GM08714 (cell line): ENCODE results near the gene ALOX5AP.

Experiments
- H3K4me3 ChIP-seq: fragments of 200-500 bp; sonication (Bioruptor generic); 2 replicates; pipeline ENCODE4 v1.5.1; 2014; ENCODE audit warnings: mild to moderate bottlenecking, low read length, inconsistent platforms
- ZNF274 ChIP-seq: IDR thresholded peaks from 2 replicates; pipeline ENCODE4 v1.6.1; 2012; ENCODE audit warnings: mild to moderate bottlenecking, low read depth, low read length

Gene ALOX5AP

DNA sequence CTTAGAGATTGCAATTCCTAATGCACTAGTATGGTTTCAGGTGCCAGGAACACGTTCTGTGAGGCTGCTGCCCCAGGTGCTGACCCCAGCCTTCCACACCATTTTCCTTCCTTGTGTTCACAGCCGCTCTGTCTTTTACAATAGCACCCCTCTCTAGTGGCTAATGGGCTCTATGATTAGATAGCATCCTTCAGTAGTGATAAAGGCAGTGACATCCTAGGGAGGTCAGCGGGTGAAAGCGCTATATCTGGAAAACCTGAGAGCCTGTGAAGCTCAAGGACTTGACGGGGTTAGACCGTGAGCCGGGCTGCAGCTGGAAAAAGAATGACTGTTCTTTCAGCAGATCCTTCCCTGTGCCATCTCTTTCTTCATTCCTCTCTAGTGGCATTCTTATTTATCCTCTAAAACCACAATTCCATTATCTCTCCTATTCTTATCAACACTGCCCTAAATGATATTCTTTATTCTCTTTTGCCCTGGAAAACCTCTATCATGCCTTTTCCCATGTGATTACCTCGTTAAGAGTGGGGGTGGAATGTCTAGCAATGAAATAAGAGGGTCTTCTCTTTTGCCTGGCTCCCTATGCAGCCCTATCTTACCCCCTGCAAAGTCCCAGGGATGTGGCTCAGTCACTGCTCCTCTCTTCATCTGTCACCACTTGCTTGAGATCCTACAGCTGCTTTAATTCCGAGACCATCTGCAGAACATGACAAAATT is 21.8 kb downstream of the ALOX5AP start:
- no peak for TF ChIP-seq ZNF274
- H3K4me3 ChIP-seq: no peak overlapping the region

DNA sequence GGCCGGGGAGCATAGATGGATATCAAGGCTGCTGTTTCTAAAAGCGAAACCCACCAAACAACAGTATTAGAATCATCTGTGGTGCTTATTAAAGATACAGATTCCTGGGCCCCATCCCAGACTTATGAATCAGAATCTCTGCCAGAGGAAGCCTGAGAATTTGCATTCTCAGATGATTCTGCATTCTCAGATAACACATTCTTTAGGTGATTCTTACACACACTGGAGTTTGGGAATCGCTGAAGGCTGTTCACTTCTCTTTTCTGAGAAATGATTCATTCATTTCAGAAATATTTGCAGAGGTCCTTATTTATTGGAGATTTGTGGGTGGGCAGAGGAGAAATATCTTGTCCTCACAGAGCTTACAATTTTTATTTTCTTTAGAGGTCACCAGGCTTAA is 24.4 kb downstream of the ALOX5AP start:
- H3K4me3 ChIP-seq: no peak overlapping the region
- no peak for TF ChIP-seq ZNF274

DNA sequence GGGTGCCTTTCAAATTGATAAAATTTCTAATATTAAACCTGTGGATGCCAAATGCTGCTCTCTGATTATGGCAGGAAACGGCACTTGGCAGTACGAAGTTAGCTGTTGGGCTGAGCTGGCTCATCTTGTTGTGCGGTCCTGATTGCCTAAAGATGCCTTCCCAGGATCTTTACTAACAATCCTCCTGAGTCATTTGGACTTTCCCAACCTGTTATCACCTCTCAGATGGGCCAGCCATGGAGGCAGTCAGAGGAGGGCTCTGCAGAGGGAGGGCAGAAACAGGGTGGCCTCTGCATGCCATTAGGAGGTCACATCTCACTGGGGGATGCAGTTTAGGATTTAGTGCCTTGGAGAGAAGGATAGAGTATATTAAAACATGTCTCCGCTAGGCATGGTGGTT is 27.3 kb downstream of the ALOX5AP start:
- no peak overlapping the region for H3K4me3 ChIP-seq
- TF ChIP-seq ZNF274: no peak

DNA sequence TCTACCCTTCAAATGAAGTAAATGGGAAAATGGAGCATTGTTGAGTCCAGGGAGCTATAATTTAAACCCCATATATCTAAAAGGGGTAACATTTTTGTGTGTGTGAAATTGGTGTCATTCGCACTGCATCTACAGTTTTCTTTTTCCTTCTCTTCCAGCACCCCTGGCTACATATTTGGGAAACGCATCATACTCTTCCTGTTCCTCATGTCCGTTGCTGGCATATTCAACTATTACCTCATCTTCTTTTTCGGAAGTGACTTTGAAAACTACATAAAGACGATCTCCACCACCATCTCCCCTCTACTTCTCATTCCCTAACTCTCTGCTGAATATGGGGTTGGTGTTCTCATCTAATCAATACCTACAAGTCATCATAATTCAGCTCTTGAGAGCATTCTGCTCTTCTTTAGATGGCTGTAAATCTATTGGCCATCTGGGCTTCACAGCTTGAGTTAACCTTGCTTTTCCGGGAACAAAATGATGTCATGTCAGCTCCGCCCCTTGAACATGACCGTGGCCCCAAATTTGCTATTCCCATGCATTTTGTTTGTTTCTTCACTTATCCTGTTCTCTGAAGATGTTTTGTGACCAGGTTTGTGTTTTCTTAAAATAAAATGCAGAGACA is 28.6 kb downstream of the ALOX5AP start:
- H3K4me3 ChIP-seq: no peak overlapping the region
- TF ChIP-seq ZNF274: no peak

DNA sequence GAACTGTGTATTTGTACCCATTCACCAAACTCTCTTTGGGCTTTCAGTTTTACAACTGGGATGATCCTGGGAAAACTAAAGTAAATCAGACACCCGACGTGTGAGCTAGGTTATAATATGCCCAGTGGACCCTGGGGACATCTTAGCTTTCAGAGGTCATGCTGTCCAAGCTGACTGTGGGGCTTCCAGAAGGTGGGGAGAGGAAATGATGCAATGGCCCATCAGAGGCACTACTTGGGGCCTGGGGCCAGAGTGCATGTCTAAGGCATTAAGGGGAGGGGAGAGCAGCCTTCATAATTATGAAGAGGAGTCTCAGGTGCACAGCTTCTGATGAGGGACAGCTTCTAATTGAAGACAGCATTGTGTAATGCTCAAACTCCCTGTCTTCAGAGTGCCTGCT is 30.9 kb downstream of the ALOX5AP start:
- no peak for TF ChIP-seq ZNF274
- no peak overlapping the region for H3K4me3 ChIP-seq

DNA sequence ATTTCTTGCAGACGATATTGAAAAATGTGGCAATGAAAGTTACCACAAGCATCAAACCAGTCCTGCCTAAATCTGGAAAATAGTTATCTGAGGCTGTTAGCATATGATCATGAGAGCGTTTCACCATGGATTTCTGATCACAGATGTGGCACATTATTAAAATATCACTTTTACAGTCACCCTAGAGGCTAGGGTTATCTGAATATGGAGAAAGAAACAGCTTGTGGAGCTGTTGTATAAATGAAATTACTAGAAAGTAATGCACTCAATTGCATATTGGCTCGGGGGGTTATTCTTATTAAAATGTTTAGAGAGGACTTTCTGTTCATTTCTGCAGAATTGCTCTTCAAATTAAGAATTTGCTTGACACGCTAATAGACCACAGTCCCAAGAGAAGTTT is 35.6 kb downstream of the ALOX5AP start:
- no peak for TF ChIP-seq ZNF274
- no peak overlapping the region for H3K4me3 ChIP-seq

DNA sequence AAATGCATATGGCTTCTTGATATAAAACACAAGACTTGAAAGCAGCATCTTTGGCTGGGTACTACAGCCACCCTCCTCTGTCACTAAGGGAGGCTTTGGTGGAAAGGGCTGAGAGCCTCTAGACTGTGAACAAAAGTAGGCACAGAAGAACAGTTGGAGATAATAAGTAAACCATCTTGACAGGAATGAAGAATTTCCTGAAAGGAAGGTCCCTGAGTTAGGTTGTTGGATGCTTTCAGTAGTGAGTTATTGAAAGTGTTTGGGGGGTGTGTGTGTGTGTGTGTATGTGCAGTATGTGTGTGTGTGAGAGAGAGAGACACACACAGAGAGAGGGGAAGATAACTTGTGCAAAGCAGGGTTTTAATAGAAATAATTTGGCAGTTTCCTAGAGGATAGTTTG is 38.2 kb downstream of the ALOX5AP start:
- TF ChIP-seq ZNF274: no peak
- H3K4me3 ChIP-seq: no peak overlapping the region

DNA sequence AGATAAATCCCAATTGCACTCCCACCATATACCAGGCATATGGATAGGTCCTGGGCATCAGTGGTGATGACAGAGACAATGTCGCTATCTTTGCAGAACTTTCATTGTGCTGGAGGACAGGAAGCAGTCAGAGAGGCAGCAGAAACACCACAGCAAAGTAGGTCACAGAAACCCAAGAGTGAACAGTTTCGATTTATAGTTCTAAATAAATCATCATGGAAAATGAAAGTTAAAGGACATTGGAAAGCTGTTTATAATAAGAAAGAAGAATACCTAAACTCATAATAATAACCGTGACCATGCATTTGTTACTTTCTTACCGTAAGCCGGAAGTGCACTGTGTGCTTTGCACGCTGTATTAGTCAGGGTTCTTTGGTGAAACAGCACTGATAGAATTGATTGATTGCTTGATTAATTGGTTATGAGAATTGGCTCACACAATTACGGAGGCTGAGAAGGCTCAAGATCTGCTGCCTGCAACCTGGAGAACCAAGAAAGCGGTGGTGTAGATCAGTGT is 38.9 kb downstream of the ALOX5AP start:
- no peak for TF ChIP-seq ZNF274
- H3K4me3 ChIP-seq: no peak overlapping the region

DNA sequence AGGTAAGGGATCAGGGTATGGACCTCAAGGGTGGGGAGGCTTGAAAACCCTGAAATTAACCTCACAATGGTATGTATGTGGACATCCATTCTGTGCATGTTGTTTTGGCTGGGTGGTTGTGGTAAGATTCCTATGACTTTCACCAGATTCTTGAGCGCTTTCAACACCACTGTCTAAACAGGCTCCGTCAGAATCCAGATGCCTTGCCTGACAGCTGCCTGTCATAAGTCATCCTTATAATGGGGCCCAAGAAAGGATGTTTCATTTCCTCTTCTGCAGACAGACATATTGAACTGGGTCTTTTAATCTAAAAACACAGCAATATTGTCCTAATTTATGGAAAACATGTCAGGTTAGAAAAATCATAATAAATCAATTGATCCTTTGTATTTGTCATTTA is 41.3 kb downstream of the ALOX5AP start:
- H3K4me3 ChIP-seq: no peak overlapping the region
- no peak for TF ChIP-seq ZNF274

DNA sequence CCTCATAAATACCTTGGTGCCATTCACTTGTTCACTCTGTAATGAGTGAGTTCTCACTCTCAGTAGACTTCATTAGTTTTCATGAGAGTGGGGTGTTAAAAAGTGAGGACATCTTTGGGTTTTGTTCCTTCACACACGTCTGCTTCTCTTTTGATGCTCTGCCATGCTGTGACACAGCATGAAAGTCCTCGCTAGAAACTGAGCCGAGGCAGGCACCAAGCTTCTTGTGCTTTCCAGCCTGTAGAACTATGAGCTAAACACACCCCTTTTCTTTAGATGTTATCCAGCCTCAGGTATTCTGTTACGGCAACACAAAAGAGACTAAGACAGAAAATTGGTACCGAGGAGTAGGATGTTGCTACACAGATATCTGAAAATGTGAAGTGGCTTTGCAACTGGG is 43.7 kb downstream of the ALOX5AP start:
- TF ChIP-seq ZNF274: no peak

DNA sequence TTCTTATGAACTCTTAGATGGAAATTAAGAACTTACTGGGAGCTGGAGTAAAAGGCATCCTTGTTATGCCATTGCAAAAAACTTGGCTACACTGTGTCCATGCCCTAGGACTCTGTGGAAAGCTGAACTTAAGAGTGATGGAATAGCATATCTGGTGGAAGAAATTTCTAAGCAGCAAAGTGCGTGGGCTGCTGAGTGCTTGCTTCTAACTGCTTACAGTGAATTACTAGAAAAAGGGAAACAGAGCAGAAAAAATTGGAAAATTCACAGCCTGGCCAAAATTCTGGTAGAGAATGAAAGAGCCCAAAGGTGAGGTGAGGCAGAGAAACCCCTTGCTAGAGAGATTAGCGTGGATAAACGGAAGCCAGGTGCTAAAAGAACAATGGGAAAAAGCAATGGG is 44.3 kb downstream of the ALOX5AP start:
- no peak overlapping the region for H3K4me3 ChIP-seq
- no peak for TF ChIP-seq ZNF274

More for the DNA sequence above, 43.7 kb downstream of the ALOX5AP start:
- no peak overlapping the region for H3K4me3 ChIP-seq

DNA sequence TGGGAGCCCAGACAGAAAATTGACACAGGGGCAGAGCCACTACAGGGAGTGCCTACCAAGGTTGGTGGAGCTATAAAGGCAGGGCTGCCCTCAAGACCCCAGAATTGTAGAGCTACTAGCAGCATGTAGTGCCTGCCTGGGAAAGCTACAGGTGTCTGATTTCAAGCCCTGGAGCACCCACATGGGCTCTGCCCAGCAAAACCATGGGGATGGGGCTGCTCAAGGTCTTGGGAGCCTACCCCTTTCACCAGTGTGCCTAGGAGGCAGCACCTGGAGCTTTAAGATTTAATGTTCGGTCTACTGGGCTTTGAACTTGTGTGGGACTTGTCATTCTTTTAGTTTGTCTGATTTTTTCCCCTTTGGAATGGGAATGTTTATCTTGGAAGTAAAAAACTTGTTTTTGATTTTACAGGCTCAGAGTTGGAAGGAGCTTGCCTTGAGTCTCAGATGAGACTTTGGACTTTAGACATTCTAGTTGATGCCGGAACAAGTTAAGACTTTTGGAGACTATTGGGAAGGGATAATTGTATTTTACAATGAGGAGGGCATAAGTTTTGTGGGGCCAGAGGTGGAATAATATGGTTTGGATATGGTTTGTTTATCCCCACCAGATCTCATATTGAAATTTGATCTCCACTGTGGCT is 45.1 kb downstream of the ALOX5AP start:
- TF ChIP-seq ZNF274: no peak
- H3K4me3 ChIP-seq: no peak overlapping the region

DNA sequence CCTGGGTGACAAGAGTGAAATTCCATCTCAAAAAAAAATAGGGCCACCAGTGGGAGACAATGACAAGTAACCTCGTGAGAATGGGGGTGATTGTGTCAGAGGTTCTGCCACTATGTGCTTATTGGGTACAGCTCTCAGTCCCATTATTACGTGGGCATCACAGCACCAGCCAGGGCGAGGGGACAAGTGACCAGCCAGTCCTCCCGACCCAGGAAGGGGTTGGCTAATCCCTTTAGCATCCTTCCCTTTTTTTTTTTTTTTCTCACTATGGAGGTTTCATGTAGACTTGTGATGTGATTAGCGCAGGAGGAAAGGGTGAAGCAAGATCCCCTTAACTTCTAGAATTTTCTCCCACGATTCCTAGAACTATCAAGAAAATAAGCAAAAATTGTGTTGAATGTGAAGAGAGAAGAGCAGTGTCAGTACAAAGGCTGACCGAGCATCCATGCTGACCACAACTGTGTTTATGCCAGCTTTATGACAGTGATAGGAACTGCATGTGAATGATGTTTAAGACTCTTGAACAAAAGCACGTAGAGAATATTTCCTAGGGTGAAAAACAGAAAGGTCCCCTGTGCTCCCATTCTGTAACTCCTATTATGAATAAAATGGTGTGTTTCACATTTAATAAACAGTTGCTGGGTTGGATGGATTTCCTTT is 50.0 kb downstream of the ALOX5AP start:
- no peak overlapping the region for H3K4me3 ChIP-seq
- TF ChIP-seq ZNF274: no peak

DNA sequence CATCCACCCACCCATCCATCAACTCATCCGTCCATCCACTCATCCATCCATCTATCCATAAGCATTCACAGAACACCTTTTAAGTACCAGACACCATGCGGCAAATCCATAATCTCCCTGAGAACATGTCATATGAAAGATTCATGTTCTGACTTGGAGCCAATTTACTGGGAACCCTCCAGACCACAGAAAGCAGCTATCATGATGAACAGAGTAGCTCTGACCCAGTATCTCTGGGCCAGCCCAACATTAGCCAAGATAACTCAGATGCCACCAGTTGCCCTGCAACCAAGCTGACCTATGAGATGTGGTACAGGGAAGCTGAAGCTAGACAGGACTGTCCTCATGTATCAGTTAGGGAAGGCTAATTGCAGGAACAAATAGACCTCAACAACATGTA is 51.3 kb downstream of the ALOX5AP start:
- no peak overlapping the region for H3K4me3 ChIP-seq
- TF ChIP-seq ZNF274: no peak
